Measurements from ENCODE around the gene SF3B3.
"Not testable (repeated sequence)": the region's sequence is repeated elsewhere in the genome, so short reads cannot be mapped to it uniquely, and the experiment has no call there.

SF3B3 gene

DNA sequence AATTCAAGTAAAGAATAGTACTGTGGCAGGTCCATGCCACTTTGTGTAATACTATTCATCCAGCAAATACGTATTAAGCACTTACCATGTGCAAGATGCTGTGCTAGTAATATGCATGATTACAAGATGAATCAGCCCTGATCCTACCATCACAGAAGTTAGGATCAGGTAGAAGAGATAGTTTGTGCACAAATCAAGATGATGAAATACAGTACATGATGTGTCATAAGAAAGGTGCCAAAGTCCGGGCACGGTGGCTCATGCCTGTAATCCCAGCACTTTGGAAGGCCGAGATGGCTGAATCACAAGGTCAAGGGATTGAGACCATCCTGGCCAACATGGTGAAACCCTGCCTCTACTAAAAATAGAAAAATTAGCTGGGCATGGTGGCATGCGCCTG lies 11.2 kb upstream of the SF3B3 start:
- DNase-seq = no peak

DNA sequence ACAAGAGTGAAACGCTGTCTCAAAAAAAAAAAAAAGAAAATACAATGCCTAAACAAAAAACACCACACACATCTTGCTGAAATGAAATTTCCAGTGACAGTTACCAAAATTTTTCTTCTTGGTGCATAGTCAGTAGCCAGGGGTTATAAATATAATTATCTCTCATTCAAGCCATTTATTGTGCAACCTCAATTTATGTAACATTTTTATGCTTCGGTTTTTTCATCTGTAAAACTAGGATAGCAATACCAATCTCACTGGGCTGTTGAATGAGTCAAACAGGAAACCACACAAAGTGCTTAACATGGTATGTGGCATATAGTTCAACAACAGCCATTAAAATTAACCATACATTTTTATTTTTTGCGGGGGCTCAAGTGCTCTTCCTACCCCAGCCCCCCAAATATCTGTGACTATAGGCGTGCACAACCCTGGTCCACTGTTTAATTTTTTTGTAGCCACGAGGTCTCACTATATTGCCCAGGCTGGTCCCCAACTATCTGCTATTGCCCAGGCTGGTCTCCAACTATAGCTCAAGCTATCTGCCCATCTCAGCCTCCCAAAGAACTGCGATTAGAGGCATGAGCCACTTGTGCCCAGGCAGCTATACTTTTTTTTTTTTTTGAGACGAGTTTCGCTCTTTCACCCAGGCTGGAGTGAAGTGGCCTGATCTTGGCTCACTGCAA lies 2.9 kb upstream of the SF3B3 start:
- no peak for DNase-seq

DNA sequence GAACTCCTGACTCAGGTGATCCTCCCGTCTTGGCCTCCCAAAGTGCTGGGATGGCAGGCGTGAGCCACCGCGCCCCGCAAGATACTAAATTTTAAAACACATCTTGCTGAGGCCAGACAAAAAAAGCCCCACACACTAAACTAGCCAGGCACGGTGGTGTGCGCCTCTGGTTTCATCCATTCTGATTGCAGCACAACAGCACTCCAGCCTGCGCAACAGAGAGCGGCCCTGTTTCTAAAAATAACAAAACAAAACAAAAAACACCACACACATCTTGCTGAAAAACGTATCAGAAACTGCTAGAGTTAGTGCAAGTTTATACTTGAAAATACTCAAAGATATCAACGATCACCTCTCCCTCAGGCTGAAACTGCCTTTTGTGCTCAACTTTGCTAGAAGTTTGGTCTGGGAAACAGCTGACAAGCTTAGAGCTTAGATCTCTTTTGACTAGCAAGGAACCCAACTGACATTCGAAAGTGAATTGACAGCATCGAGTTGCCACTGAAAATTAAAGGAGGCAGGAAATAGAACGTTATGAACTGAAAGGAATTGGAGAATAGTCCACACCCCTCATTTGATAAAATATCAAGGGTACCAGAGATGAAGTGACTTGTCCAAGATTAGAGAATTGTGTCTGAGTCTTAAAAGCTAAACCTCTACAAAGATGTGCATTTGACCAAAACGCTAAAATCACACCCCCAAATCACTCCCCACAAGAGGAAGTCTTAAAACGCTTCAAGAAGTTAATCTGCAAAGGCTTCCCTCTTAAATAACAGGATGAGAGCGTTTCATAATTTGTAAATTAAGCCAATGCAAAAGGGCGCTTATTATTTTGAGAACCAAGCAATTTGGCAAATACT lies 1.2 kb upstream of the SF3B3 start:
- DNase-seq = no peak

DNA sequence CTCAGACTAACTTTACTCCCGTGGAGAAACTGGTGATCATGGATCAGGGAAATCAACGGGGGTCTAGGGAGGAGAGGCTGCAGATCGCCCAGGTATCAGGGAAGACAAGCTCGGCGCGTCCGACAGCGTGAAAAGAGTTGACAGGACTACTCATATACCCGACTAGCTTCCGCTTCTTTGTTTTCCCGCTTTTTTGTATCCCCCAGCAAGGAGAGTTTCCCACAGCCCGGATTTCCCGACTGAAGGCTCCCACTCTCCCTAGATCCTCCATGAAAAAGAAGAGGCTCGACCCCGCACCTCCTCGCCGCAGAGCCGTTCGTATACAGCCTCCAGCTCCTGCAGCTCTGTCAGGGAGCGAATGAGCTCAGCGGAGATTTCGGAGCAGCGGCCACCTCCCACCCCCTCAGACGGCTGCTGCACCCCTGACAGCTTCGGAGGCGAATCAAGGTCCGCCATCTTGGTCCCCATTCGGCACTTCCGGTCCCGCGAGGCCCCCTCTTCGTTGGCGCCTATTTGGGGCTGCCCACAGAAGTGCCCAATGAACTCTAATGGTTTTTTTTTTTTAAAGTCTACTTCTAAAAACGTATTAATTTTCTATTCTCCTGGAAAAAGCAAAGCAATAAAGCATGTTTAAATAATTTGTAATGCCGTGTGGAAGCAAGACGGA lies 407 bp upstream of the SF3B3 start, which contains the start of gene COG4:
COG4 (minus strand) TSS at position 479 of the 667 bp plus-strand sequence; CDS start at position 468, 11 bp downstream.
- DNase-seq = peak; percentile 86

DNA sequence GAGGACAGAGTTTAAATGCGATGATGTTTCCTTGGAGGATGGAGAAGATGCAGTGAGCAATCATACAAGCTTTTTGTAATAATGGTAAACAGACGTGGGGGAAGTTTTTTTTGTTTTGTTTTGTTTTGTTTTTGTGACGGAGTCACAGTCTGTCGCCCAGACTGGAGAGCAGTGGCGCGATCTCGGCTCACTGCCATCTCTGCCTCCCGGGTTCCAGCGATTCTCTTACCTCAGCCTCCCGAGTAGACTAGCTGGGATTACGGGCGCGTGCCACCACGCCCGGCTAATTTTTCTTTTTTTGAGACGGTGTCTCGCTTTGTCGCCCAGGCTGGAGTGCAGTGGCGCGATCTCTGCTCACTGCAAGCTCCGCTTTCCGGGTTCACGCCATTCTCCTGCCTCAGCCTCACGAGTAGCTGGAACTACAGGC lies 796 bp downstream of the SF3B3 start:
- DNase-seq = peak; percentile 11

DNA sequence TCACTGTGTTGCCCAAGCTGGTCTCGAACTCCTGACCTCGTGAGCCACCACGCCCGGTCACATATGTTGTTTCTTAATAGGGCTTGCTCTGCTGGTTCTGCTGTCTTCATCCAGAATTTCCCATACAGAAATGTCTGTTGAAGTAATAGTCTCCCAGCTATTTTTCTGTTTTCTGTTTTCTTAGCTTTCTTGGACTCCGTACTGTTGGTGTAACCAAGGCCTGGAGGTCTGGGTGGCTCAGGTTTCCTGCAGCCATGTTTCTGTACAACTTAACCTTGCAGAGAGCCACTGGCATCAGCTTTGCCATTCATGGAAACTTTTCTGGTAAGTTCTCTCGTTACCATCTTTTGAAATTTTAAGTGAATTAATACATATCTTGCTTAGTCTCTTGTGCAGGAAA lies 2.8 kb downstream of the SF3B3 start:
- DNase-seq = no peak

DNA sequence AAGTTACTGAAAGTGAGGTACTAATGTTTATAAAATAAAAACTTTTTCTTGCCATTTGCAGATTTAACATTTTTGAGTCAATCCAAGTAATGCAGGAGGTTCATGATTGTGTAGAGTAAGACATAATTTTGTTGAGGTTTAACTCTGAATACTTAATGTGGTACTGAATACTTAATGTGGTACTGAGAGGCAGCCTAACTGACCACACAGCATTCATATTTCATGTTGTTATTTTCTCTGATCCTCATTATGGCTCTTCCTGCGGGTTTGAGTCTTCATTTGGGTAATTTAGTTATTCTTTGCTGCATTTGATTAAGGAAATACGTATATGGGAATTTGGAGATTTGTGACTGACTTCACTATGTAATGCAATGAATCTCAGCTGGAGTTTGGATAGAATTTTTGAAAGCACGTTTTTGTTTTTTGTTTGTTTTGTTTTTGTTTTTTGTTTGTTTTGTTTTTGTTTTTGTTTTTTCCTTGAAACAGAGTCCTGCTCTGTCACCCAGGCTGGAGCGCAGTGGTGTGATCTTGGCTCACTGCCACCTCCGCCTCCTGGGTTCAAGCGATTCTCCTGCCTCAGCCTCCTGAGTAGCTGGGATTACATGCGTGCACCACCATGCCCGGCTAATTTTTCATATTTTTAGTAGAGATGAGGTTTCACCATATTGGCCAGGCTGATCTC lies 3.8 kb downstream of the SF3B3 start:
- no peak for DNase-seq

DNA sequence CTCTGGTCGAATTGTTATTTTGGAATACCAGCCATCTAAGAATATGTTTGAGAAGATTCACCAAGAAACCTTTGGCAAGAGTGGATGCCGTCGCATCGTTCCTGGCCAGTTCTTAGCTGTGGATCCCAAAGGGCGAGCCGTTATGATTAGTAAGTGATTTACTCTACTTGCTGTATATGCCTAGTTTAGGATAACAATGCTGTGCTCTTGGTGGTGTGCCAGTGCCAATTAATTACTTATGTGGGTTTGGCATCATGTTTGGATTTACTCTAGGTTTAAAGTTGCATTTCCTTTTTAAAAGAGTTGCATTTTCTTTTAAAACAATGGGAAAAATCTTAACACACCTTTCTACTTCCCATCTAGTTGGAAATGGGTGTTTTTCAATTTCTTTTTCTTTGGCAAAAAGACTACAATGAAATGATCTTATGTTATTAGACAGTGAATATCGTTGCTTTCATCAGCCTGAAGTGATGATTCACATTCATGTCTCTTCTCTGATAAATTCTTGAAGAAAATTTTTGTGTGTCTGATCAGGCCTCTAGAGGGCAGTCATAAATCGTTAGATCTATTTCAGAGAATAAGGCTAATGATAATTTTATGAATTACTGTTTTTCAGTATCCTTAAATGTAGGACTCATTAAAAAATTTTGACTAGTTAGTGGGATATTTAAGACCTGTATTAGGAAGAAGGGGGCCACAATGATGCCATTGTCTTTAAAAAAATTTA lies 5.6 kb downstream of the SF3B3 start:
- no peak for DNase-seq

DNA sequence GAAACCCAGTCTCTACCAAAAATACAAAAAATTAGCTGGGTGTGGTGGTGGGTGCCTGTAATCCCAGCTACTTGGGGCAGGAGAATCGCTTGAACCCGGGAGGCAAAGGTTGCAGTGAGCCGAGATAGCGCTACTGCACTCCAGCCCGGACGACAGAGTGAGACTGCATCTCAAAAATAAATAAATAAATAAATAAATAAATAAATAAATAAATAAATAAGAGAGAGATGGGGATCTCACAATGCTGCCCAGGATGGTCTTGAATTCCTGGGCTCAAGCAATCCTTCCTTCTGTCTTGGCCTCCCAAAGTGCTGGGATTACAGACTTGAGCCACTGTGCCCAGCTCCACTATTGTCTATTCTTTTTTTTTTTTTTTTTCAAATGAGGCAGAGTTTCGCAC lies 6.3 kb downstream of the SF3B3 start:
- not testable (repeated sequence) for DNase-seq

DNA sequence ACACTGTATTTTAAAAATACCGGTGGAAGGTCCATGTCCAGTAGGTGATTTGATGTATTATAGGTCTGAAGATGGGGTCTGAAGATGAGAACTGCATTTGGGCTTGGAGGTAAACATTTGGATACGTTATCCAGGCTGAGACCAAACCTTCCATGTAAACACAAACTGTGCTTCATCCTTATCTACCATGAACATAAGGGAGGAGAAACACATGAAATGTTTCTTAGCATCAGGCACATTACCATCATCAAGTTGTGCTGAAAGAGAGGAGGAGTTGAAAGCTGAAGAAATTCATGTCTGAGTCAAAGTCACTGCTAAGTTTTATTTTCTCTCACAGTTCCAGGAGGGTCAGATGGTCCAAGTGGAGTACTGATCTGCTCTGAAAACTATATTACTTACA lies 11.4 kb downstream of the SF3B3 start:
- DNase-seq = no peak

DNA sequence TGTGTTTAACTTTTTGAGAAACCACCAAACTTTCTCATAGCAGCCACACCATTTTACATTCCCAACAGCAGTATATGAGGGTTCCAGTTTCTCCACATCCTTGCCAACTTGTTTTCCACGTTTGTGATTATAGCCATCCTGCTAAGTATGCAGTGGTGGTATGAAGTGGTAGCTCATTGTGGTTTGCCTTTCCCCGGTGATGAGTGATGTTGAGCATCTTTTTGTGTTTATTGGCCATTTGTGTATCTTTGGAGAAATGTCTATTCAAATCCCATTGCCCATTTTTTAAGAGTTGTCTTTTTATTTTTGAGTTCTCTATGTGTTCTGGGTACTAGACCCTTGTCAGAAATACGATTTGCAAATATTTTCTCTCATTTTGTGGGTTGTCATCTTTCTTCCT lies 17.4 kb downstream of the SF3B3 start:
- no peak for DNase-seq

DNA sequence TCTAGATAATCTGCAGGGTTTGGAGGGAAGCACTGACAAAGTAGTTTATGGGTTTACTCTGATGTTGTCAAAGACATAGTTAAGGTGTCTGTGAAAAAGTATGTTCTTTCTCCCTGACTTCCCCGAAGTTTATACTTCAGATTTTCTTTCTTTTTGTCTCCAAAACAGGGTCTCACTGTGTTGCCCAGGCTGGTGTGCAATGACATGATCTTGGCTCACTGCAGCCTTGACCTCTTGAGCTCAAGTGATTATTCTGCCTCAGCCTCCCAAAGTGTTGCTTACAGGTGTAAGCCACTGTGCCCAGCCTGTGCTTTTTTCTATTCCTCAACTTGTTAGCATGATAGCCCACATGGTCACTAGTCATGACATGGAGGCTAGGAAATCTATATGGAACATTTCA lies 20.9 kb downstream of the SF3B3 start:
- DNase-seq = no peak

DNA sequence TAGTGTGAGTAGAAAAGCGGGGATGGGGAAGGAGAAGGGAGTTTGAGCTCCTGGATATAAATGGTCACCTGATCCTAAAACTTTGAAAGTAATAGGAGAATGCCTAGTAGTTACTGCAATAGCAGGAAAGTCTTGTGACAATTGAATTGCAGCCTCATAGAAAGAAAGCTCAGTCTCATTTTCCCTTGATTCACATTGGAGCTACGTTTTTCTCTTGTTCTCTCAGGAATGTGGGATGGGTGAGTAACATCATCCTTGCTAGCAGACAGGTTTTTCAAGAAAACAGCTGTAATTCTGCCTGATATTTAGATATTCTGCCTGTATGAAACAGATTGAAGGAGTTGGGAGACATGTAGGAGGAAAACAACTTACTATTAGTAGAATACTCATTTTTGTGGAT lies 25.3 kb downstream of the SF3B3 start:
- no peak for DNase-seq

DNA sequence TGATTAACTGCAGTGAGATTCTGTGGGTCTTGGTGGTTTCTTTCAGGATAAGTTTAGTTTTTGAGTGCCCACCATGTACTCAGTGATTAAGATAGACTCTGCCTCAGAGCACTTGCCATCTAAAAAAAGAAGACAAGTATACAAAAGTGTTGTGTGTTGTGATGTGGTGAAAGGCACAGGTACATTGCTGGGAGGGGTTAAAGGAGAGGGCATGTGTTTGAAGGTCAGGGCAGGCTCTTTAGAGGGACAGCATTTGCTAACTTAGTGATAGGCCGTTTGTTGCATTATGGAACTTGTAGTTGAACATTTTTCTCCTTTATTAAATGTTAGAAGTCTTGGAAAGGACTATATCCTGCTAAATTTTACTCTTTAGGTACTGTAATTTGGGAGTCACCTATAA lies 26.5 kb downstream of the SF3B3 start:
- no peak for DNase-seq

DNA sequence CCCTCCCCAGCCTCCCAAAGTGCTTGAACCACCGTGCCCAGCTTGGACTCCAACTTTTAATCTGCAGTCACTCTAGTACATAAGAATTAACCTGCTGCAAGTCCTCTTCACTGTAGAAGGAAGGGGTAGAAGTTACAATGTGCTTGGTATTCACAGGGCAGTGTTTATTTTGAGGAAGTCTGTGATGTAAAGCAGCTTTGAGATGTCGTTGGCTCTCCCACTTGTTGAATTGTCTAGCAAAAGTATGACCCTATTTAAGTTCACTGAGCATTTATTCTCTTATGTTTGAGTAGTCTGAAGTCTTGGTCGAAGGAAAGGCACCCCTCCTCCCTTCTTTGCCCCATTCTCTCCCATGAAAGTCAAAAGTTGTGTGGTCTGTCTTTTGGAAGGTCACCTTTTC lies 28.2 kb downstream of the SF3B3 start:
- no peak for DNase-seq

DNA sequence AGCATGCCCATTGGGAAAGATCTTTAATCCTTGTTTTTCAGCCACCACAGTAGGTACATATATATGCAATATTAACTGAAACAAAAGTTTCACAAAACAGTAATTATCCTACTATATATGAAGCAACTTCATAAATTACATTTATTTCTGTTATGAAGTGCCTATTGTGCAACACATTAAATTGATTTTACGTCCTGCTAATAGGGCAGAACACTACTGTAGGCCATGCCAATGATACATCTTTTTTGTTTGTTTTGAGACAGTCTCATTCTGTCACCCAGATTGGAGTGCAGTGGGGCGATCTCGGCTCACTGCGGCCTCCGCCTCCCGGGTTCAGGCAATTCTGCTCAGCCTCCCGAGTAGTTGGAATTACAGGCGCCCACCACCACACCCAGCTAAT lies 29.1 kb downstream of the SF3B3 start:
- no peak for DNase-seq

DNA sequence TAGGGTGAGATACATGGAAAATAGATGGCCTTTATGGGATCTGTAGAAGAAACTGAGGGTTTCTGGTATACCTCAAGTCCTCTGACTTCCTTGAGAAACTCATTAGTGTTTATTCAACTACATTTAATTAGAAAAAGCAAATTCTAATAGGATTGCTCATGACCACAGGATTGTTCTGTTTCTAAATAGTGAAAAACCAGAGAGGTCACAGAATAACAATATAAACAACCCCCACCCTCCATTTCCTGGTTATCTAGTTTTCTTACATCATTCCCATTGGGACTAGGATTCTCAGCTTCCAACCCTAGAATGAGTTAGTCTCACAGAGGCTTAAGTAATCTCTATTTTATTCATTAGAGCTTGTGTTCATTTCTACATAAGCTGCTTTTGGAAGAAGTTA lies 30.0 kb downstream of the SF3B3 start:
- no peak for DNase-seq

DNA sequence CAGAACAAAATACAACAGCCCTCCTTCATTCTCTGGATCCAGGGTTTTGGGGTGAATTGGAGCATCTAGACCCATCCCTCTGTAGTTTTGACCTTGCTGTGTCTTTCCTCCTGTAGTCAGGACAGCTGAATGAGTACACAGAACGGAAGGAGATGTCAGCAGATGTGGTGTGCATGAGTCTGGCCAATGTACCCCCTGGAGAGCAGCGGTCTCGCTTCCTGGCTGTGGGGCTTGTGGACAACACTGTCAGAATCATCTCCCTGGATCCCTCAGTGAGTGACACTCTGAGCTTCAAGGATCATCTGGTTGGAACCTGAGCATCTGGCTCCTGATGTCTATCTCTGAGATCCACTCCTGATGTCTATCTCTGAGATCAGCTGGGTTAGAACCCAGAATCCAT lies 32.4 kb downstream of the SF3B3 start:
- DNase-seq = no peak

DNA sequence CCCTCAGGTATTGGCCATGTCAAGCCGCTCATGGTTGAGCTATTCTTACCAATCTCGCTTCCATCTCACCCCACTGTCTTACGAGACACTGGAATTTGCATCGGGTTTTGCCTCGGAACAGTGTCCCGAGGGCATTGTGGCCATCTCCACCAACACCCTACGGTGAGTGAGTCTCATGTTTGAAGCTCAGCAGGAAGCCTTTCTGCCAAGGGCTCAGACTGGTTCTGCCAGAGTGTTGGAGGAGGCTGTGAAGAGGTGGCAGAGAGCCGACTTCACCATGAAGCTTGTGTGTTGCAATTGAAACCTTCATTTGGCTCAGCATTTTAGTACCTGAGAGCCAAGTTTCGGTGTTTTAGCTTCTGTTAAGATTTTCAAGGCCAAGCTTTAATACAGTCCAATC lies 38.0 kb downstream of the SF3B3 start:
- DNase-seq = no peak

DNA sequence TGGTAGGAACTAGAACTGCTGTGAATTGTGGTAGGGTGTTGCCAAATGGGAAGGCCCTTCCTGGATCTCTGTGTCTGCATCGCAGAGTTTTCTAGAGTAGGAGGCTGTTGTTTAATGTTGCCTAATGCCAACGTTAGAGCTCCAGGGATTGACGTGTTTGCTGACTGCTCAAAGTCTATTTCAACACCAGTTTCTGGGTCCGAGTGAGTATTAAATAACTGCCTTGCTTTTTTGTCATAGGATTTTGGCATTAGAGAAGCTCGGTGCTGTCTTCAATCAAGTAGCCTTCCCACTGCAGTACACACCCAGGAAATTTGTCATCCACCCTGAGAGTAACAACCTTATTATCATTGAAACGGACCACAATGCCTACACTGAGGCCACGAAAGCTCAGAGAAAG lies 40.0 kb downstream of the SF3B3 start:
- no peak for DNase-seq

DNA sequence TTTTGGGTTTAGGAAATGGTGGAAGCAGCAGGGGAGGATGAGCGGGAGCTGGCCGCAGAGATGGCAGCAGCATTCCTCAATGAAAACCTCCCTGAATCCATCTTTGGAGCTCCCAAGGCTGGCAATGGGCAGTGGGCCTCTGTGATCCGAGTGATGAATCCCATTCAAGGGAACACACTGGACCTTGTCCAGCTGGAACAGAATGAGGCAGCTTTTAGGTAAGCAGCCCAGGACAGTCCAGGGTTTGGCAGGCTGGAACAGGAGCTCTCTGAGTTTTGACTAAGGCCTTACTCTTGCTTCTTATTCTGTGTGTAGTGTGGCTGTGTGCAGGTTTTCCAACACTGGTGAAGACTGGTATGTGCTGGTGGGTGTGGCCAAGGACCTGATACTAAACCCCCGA lies 41.4 kb downstream of the SF3B3 start:
- no peak for DNase-seq

DNA sequence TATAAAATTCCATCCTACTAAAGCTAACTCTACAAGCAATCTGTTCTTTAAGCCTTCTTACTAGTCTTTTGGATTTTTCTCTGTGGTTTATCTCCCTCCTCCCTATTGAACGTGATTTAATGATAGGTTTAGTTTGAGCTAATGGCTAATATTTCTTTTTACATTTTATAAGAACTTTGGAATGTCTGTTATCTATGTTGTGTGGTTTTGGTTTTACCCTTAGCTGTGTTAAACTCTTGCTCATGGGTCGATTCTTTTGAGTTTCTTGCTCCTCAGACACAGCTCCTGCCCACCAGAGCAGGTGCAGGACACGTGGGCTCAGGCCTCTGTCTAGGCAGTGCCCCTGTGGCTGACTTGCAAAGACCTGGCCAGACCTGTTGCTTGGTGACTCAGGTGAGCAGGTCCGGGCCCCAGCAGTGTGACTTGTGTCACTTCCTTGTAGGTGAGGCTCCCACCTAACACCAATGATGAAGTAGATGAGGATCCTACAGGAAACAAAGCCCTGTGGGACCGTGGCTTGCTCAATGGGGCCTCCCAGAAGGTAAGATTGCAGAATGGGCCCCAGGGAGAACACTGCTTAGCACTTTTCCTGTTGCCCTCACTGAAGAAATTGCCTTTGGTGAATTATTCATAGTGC lies 45.1 kb downstream of the SF3B3 start:
- DNase-seq = no peak
